Smooth muscle cell of the brain vasculature (primary cell): Measurements from ENCODE around the gene LSP1.

Experiments
- DNase-seq: peaks from one replicate; pipeline ENCODE4 v3.0.0-alpha.2; 2012; ENCODE audit warnings: low read depth, low spot score

Gene LSP1

GRCh38 chr11:1890856-1891830 lies 38.3 kb downstream of the LSP1 start:
- DNase-seq = no peak

GRCh38 chr11:1891831-1892115 lies 38.9 kb downstream of the LSP1 start, which contains the start of gene PRR33:
Gene PRR33 (minus strand): TSS chr11:1891895. CDS start chr11:1890584, 1,311 bp downstream.
- no peak for DNase-seq

DNA sequence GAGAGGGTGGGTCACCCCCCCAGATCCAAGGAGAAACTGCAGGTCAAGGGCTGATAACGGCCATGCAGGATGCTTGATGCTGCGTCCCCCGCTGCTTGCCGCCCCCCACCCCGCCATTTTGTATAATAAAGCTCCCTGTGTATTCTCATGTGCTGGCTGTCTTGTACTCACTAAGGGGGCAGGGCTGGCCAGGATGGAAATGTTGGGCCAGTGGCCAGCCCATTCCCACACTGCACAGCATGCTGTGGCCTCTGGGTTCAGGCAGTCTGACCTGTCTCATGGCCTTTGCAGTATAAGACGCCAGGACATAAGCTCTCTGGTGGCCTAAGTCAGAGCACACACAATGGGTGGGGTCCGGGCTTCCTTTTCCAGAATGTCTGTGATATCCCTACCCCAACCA lies 39.2 kb downstream of the LSP1 start:
- no peak for DNase-seq

DNA sequence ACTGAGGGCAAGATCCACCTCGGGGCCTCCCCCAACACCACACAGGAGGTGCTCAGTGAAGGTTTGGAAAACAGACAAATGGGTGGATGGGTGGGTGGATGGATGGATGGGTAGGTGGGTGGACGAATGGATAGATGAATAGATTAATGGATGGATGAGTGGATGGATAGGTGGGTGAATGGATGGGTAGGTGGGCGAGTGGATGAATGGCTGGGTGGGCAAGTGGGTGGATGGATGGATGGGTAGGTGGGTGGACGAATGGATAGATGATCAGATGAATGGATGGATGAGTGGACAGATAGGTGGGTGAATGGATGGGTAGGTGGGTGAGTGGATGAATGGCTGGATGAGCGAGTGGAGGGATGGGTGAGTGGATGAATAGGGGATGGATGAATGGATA lies 39.7 kb downstream of the LSP1 start:
- DNase-seq = no peak

DNA sequence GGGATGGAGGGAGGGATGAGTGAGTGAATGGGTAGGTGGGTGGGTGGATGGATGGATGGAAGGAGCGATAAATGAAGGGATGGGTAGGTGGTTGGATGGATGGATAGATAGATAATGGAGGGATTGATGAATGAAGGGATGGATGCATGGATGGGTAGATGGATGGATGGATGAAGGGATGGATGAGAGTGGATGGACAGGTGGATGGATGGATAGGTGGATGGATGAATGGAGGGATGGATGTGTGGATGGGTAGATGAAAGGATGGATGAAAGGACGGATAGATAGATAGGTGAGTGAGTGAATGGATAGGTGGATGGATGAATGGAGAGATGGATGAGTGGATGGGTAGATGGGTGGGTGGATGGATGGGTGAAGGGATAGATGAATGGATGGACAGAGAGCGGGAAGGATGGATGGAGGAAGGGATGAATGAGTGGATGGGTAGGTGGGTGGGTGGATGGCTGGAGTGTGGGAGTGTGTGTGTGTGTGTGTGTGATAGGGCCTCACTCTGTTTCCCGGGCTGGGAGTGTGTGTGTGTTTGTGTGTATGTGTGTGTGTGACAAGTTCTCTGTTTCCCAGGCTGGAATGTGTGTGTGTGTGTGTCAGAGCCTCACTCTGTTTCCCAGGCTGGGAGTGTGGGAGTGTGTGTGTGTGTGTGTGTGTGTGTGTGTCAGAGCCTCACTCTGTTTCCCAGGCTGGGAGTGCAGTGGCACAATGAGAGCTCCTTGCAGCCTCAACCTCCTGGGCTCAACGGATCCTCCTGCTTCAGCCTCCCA lies 40.9 kb downstream of the LSP1 start:
- no peak for DNase-seq

- no peak for DNase-seq
Observed at GRCh38 chr11:1894759-1895158, 41.9 kb downstream of the LSP1 start.

DNA sequence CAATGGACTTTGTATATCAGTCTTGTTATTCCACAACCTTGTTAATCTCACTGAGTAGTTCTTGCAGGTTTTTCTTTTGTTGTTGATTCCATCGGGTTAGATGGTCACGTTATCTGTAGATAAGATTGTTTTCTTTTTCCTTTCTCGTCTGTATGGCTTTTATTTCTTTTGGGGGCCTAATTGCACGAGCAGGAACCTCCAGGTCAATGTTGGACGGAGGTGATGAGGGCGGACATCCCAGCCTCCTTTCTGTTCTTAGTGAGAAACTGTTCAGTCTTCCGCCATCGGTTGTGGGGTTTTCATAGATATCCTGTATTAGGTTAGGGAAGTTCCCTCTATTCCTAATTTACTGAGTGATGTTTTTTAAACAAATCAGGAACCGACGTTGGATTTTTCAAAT lies 43.6 kb downstream of the LSP1 start:
- no peak for DNase-seq

DNA sequence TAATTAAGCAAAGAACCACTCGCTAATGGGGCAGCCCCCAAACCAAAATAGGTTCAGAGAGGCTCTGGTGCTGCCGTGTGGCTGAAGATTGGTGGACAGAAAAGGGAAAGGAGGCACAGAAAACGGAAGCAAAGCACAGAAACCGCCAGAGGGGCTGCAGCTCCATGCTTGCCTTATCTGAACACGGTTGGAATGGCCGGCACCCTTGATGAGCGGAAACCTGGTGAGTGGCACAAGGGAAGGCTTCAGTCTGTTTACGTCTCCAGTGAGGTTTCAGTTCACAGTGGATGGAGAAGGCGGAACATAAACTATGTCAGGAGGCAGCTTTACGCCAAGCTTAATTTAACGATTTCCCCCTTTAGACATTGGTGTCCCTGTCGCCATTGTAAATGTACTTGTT lies 44.0 kb downstream of the LSP1 start:
- DNase-seq = no peak

- no peak for DNase-seq
Observed at GRCh38 chr11:1899090-1899489, 46.2 kb downstream of the LSP1 start.

DNA sequence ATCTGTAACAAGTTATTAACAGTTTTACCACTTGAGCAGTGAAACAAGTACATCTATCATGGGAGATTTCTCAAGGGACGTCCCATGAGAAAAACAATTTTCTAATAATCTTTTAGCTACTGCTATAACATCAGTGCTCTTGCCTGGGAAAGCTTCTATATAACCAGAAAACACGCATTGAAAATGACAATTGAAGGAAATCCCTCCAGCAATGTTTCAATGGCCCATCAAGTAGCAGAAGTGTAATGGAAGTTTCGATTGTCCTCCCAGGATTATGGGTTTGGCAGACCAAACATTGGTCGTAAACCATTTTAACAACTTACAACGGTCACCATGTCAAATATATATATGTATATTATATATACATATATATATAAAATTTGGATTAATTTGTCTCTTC lies 46.8 kb downstream of the LSP1 start:
- no peak for DNase-seq

DNA sequence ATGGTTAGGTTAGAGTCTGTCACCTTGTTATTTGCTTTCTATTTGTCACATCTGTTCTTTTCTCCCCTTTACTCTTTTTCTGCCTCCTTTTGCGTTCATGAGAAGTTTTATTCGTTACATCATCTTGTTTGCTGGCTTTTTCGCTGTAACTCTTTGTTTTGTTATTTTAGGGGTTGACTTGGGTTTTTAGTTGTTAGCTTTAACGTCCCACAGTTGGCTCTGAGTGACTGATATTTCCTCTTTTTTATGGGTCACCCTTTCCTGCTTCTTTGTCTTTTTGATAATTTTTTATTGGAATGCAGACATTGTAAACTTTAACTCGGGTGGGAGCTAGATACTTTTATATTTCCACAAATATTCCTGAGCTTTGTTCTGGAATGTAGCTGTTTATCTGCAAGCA lies 53.3 kb downstream of the LSP1 start:
- DNase-seq = no peak

DNA sequence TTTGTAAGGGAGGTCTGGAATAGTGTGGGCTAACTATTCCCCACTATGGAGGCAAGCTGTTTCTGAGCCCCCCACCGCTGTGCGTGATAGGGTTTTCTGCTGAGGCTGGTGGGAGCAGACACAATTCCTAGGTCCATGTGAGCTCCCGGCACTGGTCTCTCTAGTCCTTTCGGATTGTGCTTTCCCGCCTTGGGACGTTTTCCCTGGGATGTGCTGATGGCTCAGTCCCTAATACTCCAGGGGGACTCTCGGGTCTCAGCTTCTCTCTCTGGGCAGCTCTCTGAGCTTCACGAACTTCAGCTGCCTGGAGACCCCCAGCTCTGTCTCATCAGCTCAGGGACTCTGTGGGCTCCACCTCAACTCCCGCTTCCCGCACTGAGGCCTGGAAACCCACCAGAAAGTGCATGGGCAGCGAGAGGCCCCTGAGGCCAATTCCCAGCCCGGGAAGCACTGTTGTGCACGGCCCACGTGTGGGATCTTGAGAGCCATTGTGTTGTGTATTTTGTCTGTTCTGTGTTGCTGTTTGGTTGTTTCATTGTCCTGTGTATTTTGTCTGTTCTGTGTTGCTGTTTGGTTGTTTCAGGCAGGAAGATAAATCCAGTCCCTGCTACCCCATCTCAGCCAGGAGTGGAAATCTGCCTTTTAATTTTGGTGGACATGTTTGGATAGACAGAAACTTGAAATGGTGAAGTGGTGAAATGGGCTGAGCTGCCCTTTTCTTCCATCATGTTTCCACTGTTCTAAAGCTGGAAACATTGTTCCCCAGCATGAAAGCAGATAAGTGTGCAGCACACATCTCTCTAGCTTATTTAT lies 53.9 kb downstream of the LSP1 start:
- no peak for DNase-seq

- no peak for DNase-seq
Observed at GRCh38 chr11:1908618-1909017, 55.7 kb downstream of the LSP1 start.

DNA sequence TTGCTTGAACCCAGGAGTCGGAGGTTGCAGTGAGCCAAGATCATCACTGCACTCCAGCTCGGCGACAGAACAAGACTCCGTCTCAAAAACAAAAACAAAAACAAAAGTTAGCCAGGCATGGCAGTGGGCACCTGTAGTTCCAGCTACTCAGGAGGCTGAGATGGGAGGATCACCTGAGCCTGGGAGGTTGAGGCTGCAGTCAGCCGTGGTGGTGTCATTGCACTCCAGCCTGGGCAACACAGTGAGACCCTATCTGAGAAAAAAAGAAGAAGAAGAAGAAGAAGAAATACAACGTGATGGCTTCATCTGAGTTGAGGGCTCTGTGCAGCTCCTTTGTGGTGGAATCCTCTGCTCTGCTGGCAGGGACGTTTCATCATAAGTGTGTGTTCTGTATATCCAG lies 56.6 kb downstream of the LSP1 start:
- DNase-seq = no peak

DNA sequence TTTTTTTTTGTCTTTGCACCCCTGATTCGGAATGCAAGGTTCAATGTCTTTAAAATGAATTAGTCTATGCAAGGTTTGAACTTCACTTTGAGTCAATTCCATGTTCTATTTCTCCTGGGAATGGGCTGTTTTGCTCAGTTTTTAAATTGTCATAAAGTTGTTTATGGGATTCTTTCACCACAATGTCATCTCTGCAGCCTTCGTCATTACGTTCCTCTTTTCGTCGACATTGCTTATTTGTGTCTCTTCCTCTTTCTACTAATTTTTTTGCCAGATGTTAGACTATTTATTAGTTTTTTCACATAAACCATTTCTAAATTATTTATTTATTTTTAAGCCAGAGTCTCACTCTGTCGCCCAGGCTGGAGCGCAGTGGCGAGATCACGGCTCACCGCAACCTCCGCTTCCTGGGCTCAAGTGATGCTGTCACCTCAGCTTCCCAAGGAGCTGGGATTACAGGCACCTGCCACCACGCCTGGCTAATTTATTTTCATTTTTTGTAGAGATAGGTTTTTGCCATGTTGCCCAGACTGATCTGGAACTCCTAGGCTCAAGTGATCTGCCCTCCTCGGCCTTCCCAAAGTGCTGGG lies 59.5 kb downstream of the LSP1 start:
- DNase-seq = no peak

- DNase-seq = no peak
Observed at GRCh38 chr11:1913271-1914060, 60.6 kb downstream of the LSP1 start.

- DNase-seq = no peak
Observed at GRCh38 chr11:1915795-1916131, 62.9 kb downstream of the LSP1 start.

- DNase-seq = no peak
Observed at GRCh38 chr11:1916132-1916985, 63.5 kb downstream of the LSP1 start.

GRCh38 chr11:1916986-1917522 lies 64.2 kb downstream of the LSP1 start:
- DNase-seq = no peak
